ENCODE results near the gene CCDC30.

Gene CCDC30

GRCh38 chr1:42518908-42519307 lies 55.8 kb downstream of the CCDC30 start:
- no peak overlapping the region for H3K4me3 ChIP-seq (replicated peaks; ENCODE audit: low read depth, low read length)
- no peak for TF ChIP-seq CTCF (IDR thresholded peaks at IDR 0.05; ENCODE audit: low read length, missing control alignments)
- DNase-seq (ENCODE audit: low read depth) = no peak

- H3K4me3 ChIP-seq (replicated peaks; ENCODE audit: low read depth, low read length) = no peak overlapping the region
- DNase-seq (ENCODE audit: low read depth) = no peak
- no peak for TF ChIP-seq CTCF (IDR thresholded peaks at IDR 0.05; ENCODE audit: low read length, missing control alignments)
These were observed 60.1 kb downstream of the CCDC30 start for GRCh38 chr1:42523171-42523570.

- H3K4me3 ChIP-seq (replicated peaks; ENCODE audit: low read depth, low read length) = no peak overlapping the region
- DNase-seq (ENCODE audit: low read depth) = no peak
- no peak for TF ChIP-seq CTCF (IDR thresholded peaks at IDR 0.05; ENCODE audit: low read length, missing control alignments)
These were observed 61.2 kb downstream of the CCDC30 start for GRCh38 chr1:42524330-42524729.

GRCh38 chr1:42529724-42530181 lies 66.7 kb downstream of the CCDC30 start:
- DNase-seq (ENCODE audit: low read depth) = peak; percentile 3
- no peak for TF ChIP-seq CTCF (IDR thresholded peaks at IDR 0.05; ENCODE audit: low read length, missing control alignments)
- no peak overlapping the region for H3K4me3 ChIP-seq (replicated peaks; ENCODE audit: low read depth, low read length)

GRCh38 chr1:42531043-42531442 lies 68.0 kb downstream of the CCDC30 start:
- H3K4me3 ChIP-seq (replicated peaks; ENCODE audit: low read depth, low read length) = no peak overlapping the region
- no peak for TF ChIP-seq CTCF (IDR thresholded peaks at IDR 0.05; ENCODE audit: low read length, missing control alignments)
- DNase-seq (ENCODE audit: low read depth) = no peak

- TF ChIP-seq CTCF (IDR thresholded peaks at IDR 0.05; ENCODE audit: low read length, missing control alignments) = no peak
These were observed 70.2 kb downstream of the CCDC30 start for GRCh38 chr1:42533101-42533863.

GRCh38 chr1:42541104-42541503 lies 78.0 kb downstream of the CCDC30 start:
- H3K4me3 ChIP-seq (replicated peaks; ENCODE audit: low read depth, low read length) = no peak overlapping the region
- no peak for DNase-seq (ENCODE audit: low read depth)
- TF ChIP-seq CTCF (IDR thresholded peaks at IDR 0.05; ENCODE audit: low read length, missing control alignments) = no peak

More at GRCh38 chr1:42533101-42533863, 70.2 kb downstream of the CCDC30 start:
- peak; percentile 6 for DNase-seq (ENCODE audit: low read depth)
- no peak overlapping the region for H3K4me3 ChIP-seq (replicated peaks; ENCODE audit: low read depth, low read length)

Data from fibroblast of pulmonary artery (primary cell).